Stimulated activated naive CD8-positive, alpha-beta T cell treated with anti-CD3 and anti-CD28 coated beads, Interleukin-15, amount 100 ng/mL, for 72 hours (primary cell): ENCODE measurements around the gene NACA2.
"Not testable (repeated sequence)": the region's sequence is repeated elsewhere in the genome, so short reads cannot be mapped to it uniquely, and the experiment has no call there.

ENCODE experiments used
- ATAC-seq: fragments of 150-1000 bp; cut with Tn5 transposase; 2 replicates; pipeline ENCODE4 v1.10.0; 2021; ENCODE audit warnings: mild to moderate bottlenecking, moderate library complexity
- DNase-seq, 2 donors: peaks; one replicate each; pipeline ENCODE4 v3.0.0; 2021 to 2022
- H3K27ac Mint-ChIP-seq, 2 donors: one replicate each; pipeline ENCODE4 v1.8.0; 2022; ENCODE audit warnings: mild to moderate bottlenecking in 2 of 2, mixed read lengths in 2 of 2, moderate library complexity in 2 of 2
- H3K27me3 Mint-ChIP-seq: one replicate; pipeline ENCODE4 v1.8.0; 2022; ENCODE audit warnings: mixed read lengths
- H3K4me1 Mint-ChIP-seq: one replicate; pipeline ENCODE4 v1.8.0; 2022; ENCODE audit warnings: mild to moderate bottlenecking, mixed read lengths
- H3K4me3 Mint-ChIP-seq, 2 donors: one replicate each; pipeline ENCODE4 v1.8.0; 2022; ENCODE audit warnings: mild to moderate bottlenecking in 2 of 2, mixed read lengths in 2 of 2, moderate library complexity in 1 of 2
- H3K9me3 Mint-ChIP-seq, 2 donors: one replicate each; pipeline ENCODE4 v1.8.0; 2022; ENCODE audit warnings: mixed read lengths in 2 of 2

NACA2 gene

DNA sequence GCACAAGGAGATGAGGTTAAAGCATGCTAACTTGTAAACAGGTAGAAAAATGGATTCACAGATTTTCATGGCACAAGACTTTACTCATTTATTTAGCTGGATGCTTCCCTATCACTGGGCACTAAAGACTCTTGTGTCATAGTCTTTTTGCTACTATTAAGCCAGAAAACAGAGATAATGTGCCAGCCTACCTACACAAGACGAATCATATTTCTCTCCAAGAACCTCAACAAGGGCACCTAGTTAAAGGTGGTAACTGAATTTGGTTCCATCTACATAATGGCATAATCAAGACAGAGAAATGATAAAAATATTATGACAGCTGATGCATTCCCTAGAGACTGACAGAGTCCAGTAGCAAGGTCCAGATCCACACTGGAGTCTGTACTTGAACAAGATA is 3.8 kb downstream of the NACA2 start:
- Mint-ChIP-seq H3K27ac (no peak overlapping the region), H3K27me3 (no peaks in the 10 kb centered on the region), H3K9me3 (no peaks in the 10 kb centered on the region), H3K4me3 (no peak overlapping the region), H3K4me1 (no peaks in the 10 kb centered on the region)
- no peak for DNase-seq
- no peak for ATAC-seq

DNA sequence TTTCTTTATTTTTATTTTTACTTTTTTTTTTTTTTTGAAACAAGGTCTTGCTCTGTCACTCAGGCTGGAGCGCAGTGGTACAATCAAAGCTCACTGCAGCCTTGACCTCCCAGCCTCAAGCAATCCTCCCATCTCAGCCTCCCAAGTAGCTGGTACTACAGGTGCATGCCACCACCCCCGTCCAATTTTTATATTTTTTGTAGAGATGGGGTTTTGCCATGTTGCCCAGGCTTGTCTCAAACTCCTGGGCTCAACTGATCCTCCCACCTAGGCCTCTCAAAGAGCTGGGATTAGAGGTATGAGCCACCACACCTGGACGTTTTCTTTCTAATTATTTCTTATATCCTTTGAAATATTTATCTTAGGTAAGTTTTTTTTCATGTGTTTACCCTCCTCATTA is 4.4 kb downstream of the NACA2 start:
- H3K27me3 Mint-ChIP-seq, DNase-seq, H3K4me1 Mint-ChIP-seq, H3K4me3 Mint-ChIP-seq, H3K9me3 Mint-ChIP-seq, ATAC-seq, H3K27ac Mint-ChIP-seq: not testable (repeated sequence)

DNA sequence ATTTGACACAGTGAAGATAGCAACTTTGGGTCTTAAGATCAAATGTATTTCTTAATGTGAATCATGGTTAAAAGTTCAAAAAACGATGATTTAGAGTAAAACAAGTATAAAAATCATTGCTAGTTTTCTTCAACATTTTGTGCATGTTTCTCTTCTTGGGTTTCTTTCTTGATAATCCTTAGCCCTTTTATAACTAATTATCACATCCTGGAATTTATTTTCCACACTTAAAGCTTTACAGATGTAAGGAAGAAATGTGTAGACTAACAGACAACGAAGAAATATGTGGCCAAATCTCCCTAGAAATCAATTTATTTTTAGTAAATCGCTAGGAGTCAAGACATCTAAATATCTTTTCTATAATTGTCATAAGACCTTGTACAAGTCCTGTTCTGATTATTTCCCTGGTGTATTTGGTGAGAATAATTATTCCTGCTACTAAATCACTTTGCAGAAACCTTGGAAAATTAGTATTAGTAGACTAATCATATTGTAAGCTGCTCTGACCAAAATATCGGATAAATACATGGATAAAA is 4.9 kb downstream of the NACA2 start:
- Mint-ChIP-seq H3K27ac (no peak overlapping the region), H3K27me3 (peaks cover 8% of the 10 kb centered on the region), H3K4me1 (no peaks in the 10 kb centered on the region), H3K9me3 (no peaks in the 10 kb centered on the region), H3K4me3 (no peak overlapping the region)
- ATAC-seq = no peak
- DNase-seq = no peak

DNA sequence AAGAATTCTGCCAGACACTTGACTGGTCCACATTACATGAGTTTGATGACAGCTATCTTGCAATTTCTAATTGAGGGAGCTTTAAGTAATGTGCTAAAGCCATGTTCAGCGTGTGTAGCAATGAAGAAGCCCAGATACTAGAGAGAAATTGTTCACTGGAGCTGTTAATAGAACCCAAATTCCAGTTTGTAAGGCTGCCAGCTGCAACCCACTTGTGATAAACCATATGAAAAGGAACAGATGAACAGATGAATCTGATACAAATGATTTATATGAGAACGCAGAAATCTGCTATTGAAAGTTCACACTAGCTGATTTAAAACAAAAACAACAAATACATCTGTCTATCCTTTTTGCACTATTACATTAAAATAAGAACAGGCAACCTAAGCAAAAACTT is 6.2 kb downstream of the NACA2 start:
- Mint-ChIP-seq H3K4me3 (no peak overlapping the region), H3K27ac (no peak overlapping the region), H3K9me3 (no peaks in the 10 kb centered on the region), H3K27me3 (peaks cover 21% of the 10 kb centered on the region), H3K4me1 (no peaks in the 10 kb centered on the region)
- no peak for ATAC-seq
- DNase-seq = no peak

DNA sequence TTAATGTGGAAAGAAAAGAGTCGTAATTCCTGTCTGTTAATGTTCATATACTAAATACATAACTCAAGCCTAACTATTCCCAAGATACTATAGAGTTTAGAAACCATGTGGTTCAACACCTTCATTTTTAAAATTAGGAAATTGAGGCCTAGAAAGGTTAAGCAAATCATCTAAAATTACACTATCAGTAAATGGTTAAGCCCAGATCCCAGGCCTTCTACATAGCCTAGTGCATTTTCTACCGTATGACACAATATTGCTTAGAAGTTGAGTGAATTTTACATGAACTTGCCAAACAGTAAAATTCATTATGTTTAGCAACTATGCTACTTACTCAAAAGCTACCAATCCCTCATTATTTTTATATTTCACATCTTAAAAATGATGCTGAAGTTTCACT is 6.8 kb downstream of the NACA2 start:
- no peak for DNase-seq
- Mint-ChIP-seq H3K27me3 (peaks cover 27% of the 10 kb centered on the region), H3K27ac (no peak overlapping the region), H3K9me3 (no peaks in the 10 kb centered on the region), H3K4me3 (no peak overlapping the region), H3K4me1 (no peaks in the 10 kb centered on the region)
- ATAC-seq = no peak

DNA sequence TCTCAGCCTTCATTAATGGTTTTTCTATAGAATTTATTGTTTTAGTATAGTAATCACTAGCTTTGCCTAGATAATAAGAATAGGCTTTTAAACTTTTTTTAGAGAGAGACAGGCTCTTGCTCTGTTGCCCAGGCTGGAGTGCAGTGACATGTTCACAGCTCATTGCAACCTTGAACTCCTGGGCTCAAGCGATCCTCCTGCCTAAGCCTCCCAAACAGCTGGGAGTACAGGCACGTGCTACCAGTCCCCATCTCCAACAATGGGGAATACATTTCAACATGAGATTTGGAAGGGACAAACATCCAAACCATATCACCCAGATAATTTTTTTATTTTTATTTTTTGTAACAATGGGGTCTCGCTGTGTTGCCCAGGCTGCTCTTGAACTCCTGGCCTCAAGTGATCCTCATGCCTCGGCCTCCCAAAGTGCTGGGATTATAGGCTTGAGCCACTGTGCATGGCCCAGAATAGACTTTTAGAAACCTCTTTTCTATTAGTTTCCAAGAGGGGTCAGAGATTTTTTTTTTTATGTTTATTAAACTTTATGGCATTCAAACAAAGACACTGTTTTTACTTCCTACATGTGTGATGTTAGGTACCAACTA is 7.3 kb downstream of the NACA2 start:
- peaks cover 29% of the 10 kb centered on the region for H3K27me3 Mint-ChIP-seq
- H3K4me1 Mint-ChIP-seq = no peaks in the 10 kb centered on the region
- DNase-seq (no peak), ATAC-seq (no peak)
- H3K27ac Mint-ChIP-seq = no peak overlapping the region
- H3K9me3 Mint-ChIP-seq = no peaks in the 10 kb centered on the region
- H3K4me3 Mint-ChIP-seq = no peak overlapping the region

- H3K9me3 Mint-ChIP-seq = no peaks in the 10 kb centered on the region
- no peak overlapping the region for H3K4me3 Mint-ChIP-seq
- no peak overlapping the region for H3K27ac Mint-ChIP-seq
- no peak for DNase-seq
- no peak for ATAC-seq
- H3K27me3 Mint-ChIP-seq = peaks cover 34% of the 10 kb centered on the region
- H3K4me1 Mint-ChIP-seq = no peaks in the 10 kb centered on the region
Measured at GRCh38 chr17:61583242-61583641, 7.8 kb downstream of the NACA2 start.

GRCh38 chr17:61582593-61582992 is 8.4 kb downstream of the NACA2 start:
- Mint-ChIP-seq H3K9me3 (no peaks in the 10 kb centered on the region), H3K4me1 (no peaks in the 10 kb centered on the region), H3K27ac (no peak overlapping the region), H3K4me3 (no peak overlapping the region), H3K27me3 (peaks cover 39% of the 10 kb centered on the region)
- ATAC-seq = no peak
- DNase-seq = no peak

GRCh38 chr17:61581611-61582349 is 9.2 kb downstream of the NACA2 start:
- H3K4me3 Mint-ChIP-seq = no peak overlapping the region
- no peaks in the 10 kb centered on the region for H3K4me1 Mint-ChIP-seq
- ATAC-seq (no peak), DNase-seq (no peak)
- no peak overlapping the region for H3K27ac Mint-ChIP-seq
- H3K9me3 Mint-ChIP-seq = no peaks in the 10 kb centered on the region
- peaks cover 39% of the 10 kb centered on the region for H3K27me3 Mint-ChIP-seq

GRCh38 chr17:61580502-61580901 is 10.5 kb downstream of the NACA2 start:
- Mint-ChIP-seq H3K4me3 (no peak overlapping the region), H3K9me3 (no peaks in the 10 kb centered on the region), H3K27me3 (peaks cover 45% of the 10 kb centered on the region), H3K4me1 (no peaks in the 10 kb centered on the region), H3K27ac (no peak overlapping the region)
- DNase-seq = no peak
- no peak for ATAC-seq

DNA sequence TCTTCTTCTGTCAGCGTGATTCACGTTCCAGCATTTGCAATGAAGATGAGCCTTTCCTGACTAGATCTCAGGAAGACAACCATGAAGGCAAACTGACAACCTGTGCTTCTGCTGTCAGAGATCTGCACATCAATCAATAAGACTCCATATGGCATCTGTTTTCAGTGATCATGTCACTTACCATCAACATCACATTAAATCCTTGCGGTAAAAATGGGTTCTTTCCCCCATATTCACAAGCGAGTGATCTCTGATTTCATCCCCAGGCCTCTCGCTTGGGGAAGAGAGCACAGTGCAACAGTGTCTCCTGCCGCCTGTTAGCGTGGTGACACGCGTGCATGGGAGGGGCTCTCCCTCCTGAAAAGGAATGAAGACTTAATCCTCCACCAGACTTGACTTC is 11.1 kb downstream of the NACA2 start:
- H3K4me3 Mint-ChIP-seq = no peak overlapping the region
- peaks cover 50% of the 10 kb centered on the region for H3K27me3 Mint-ChIP-seq
- ATAC-seq (no peak), DNase-seq (no peak)
- H3K4me1 Mint-ChIP-seq = no peaks in the 10 kb centered on the region
- H3K9me3 Mint-ChIP-seq = no peaks in the 10 kb centered on the region
- H3K27ac Mint-ChIP-seq = no peak overlapping the region

GRCh38 chr17:61579347-61579746 is 11.7 kb downstream of the NACA2 start:
- H3K9me3 Mint-ChIP-seq = no peaks in the 10 kb centered on the region
- H3K4me1 Mint-ChIP-seq = no peaks in the 10 kb centered on the region
- no peak overlapping the region for H3K4me3 Mint-ChIP-seq
- H3K27ac Mint-ChIP-seq = no peak overlapping the region
- ATAC-seq = no peak
- no peak for DNase-seq
- H3K27me3 Mint-ChIP-seq = peaks cover 51% of the 10 kb centered on the region

DNA sequence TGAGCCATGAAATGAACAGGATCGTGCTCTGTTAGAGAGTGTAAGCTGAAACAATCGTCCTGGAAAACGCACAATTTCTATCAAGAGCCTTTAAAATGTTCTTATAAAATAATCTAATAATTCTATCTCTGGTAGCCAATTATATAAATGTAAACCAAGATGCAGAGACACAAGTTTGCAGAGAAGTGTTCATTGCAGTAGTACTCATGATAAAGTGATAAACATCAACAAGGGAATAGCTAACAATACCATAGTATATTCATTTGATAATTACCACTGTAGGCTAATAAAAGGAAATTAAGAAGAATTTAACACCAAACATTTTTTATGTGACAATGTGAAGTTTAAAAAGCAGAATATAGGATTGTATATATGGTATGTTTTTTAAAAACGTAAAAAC is 12.4 kb downstream of the NACA2 start:
- Mint-ChIP-seq H3K9me3 (no peaks in the 10 kb centered on the region), H3K27ac (no peak overlapping the region), H3K27me3 (peaks cover 51% of the 10 kb centered on the region), H3K4me1 (no peaks in the 10 kb centered on the region), H3K4me3 (no peak overlapping the region)
- ATAC-seq (no peak), DNase-seq (no peak)

- H3K27ac Mint-ChIP-seq = no peak overlapping the region
- no peak overlapping the region for H3K4me3 Mint-ChIP-seq
- DNase-seq (no peak), ATAC-seq (no peak)
- H3K27me3 Mint-ChIP-seq = peaks cover 50% of the 10 kb centered on the region
- peaks cover 0 to 2% of the 10 kb centered on the region in 2 donors for H3K9me3 Mint-ChIP-seq
- no peaks in the 10 kb centered on the region for H3K4me1 Mint-ChIP-seq
Measured at GRCh38 chr17:61575983-61576382, 15.0 kb downstream of the NACA2 start.

GRCh38 chr17:61575352-61575975 is 15.6 kb downstream of the NACA2 start:
- H3K27ac Mint-ChIP-seq = no peak overlapping the region
- H3K9me3 Mint-ChIP-seq = peaks cover 0 to 7% of the 10 kb centered on the region in 2 donors
- ATAC-seq (no peak), DNase-seq (no peak)
- H3K27me3 Mint-ChIP-seq = peaks cover 49% of the 10 kb centered on the region
- no peak overlapping the region for H3K4me3 Mint-ChIP-seq
- H3K4me1 Mint-ChIP-seq = no peaks in the 10 kb centered on the region
